HG02588 (cell line): ENCODE measurements around the gene POLD2.
"Not testable (repeated sequence)": the region's sequence is repeated elsewhere in the genome, so short reads cannot be mapped to it uniquely, and the experiment has no call there.

Experiments
- ATAC-seq: cut with Tn5 transposase; IDR thresholded peaks from one replicate; pipeline ENCODE4 v1.9.1; 2021; ENCODE audit warnings: mild to moderate bottlenecking, moderate library complexity; ENCODE audit not compliant: unreplicated experiment

POLD2 gene

GRCh38 chr7:44123190-44124003 is at the start of gene POLD2:
TSS of gene POLD2 (minus strand) at chr7:44123548. CDS start at chr7:44122053, 1,495 bp downstream.
- ATAC-seq = peak; percentile 98

- ATAC-seq = no peak
Observed at GRCh38 chr7:44172803-44173424, 49.6 kb upstream of the POLD2 start.

GRCh38 chr7:44172352-44172751 is 49.0 kb upstream of the POLD2 start:
- no peak for ATAC-seq

- ATAC-seq = not testable (repeated sequence)
Observed at GRCh38 chr7:44171901-44172300, 48.6 kb upstream of the POLD2 start.

GRCh38 chr7:44167920-44168319 is 44.6 kb upstream of the POLD2 start:
- ATAC-seq = no peak

GRCh38 chr7:44163591-44163990 is 40.2 kb upstream of the POLD2 start:
- no peak for ATAC-seq

GRCh38 chr7:44162785-44163395 is 39.5 kb upstream of the POLD2 start:
- ATAC-seq = no peak

GRCh38 chr7:44162179-44162578 is 38.8 kb upstream of the POLD2 start:
- ATAC-seq = no peak

- ATAC-seq = no peak
Observed at GRCh38 chr7:44161371-44161770, 38.0 kb upstream of the POLD2 start.

GRCh38 chr7:44159824-44160630 is 36.7 kb upstream of the POLD2 start:
- ATAC-seq = no peak

GRCh38 chr7:44158873-44159631 is 35.7 kb upstream of the POLD2 start:
- no peak for ATAC-seq

GRCh38 chr7:44158096-44158872 is 34.9 kb upstream of the POLD2 start:
- ATAC-seq = no peak

- ATAC-seq = no peak
Observed at GRCh38 chr7:44157116-44158080, 34.0 kb upstream of the POLD2 start.

- ATAC-seq = no peak
Observed at GRCh38 chr7:44156453-44157010, 33.2 kb upstream of the POLD2 start.

- ATAC-seq = no peak
Observed at GRCh38 chr7:44155191-44156185, 32.1 kb upstream of the POLD2 start.

- ATAC-seq = no peak
Observed at GRCh38 chr7:44154703-44155102, 31.4 kb upstream of the POLD2 start.

- no peak for ATAC-seq
Observed at GRCh38 chr7:44153948-44154335, 30.6 kb upstream of the POLD2 start.
